ENCODE data around the gene SLC9A7. TPM values are rescaled to one million over a fixed set of nuclear protein-coding genes. Genes with fewer than 3 reads are reported as not detected.

Gene SLC9A7
- total and polyA plus RNA-seq, 2 donors from 2014 or later: 2.4 to 16.1 TPM

DNA sequence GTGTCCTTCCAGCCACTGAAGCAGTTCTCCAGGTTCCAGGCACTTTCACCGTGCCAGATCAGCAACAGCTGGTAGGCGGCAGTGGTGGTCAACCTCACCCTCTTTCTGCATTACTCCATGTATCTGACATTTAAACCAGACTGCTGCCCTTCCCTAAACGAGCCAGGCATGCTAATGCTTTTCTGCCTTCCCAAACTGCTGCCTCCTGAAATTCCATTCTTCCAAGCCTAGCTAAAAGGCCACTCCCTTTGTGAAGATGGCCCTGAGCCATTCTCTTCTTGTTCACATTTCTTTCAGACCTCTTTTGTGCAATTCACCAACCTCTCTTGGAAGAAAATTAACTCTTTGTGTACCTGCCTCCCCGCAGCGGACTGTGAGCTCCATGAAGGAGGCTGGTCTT, 111.7 kb downstream of the SLC9A7 start:
- H3K9me3 ChIP-seq (ENCODE audit: control insufficient read depth in 2 of 3, insufficient read depth in 1 of 3, low read length in 3 of 3): no peaks in the 10 kb centered on the region
- FAIRE-seq (no peak), DNase-seq (no peak)
- no peaks in the 10 kb centered on the region for H3K27me3 ChIP-seq (ENCODE audit: control insufficient read depth, insufficient read depth, low read length)
- intact Hi-C loops (cut with DNase I): no loop called here
- H3K4me3 ChIP-seq (ENCODE audit: low read length in 3 of 3): no peak overlapping the region
- H3K9ac ChIP-seq (ENCODE audit: low read length in 3 of 3): no peak overlapping the region
- no peak overlapping the region for H3K27ac ChIP-seq (ENCODE audit: low read depth in 2 of 2, low read length in 2 of 2)
- H3K36me3 ChIP-seq (ENCODE audit: control insufficient read depth in 2 of 3, insufficient read depth in 3 of 3, low read length in 3 of 3): no peaks in the 10 kb centered on the region
- no peaks in the 10 kb centered on the region for H3K4me1 ChIP-seq (ENCODE audit: control insufficient read depth in 2 of 3, insufficient read depth in 2 of 3, low read depth in 1 of 3, low read length in 3 of 3)
- TF ChIP-seq, protein P1, sequence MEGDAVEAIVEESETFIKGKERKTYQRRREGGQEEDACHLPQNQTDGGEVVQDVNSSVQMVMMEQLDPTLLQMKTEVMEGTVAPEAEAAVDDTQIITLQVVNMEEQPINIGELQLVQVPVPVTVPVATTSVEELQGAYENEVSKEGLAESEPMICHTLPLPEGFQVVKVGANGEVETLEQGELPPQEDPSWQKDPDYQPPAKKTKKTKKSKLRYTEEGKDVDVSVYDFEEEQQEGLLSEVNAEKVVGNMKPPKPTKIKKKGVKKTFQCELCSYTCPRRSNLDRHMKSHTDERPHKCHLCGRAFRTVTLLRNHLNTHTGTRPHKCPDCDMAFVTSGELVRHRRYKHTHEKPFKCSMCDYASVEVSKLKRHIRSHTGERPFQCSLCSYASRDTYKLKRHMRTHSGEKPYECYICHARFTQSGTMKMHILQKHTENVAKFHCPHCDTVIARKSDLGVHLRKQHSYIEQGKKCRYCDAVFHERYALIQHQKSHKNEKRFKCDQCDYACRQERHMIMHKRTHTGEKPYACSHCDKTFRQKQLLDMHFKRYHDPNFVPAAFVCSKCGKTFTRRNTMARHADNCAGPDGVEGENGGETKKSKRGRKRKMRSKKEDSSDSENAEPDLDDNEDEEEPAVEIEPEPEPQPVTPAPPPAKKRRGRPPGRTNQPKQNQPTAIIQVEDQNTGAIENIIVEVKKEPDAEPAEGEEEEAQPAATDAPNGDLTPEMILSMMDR (IDR thresholded peaks at IDR 0.05; ENCODE audit: borderline replicate concordance, extremely low read depth, insufficient read depth): no peak

DNA sequence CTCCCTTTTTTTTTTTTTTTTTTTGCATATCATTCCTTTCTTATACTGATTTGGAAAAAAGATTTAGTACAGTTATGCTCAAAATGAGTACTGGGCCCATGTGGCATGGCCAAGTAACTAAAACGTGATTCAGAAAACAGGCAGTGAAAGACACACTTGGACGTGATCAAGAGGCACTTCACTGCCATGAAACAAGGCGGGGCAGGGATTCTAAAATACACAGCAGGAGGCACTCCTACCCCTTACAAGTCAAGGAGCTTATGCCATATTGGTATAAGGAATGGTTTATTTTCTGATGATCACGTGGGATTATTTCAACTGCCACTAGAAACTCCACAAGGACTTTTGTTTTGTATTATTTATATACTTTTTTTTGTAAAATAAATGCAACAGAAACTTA, 113.3 kb downstream of the SLC9A7 start:
- FAIRE-seq (no peak), DNase-seq (no peak)
- H3K9ac ChIP-seq (ENCODE audit: low read length in 3 of 3): no peak overlapping the region
- no peaks in the 10 kb centered on the region for H3K4me1 ChIP-seq (ENCODE audit: control insufficient read depth in 2 of 3, insufficient read depth in 2 of 3, low read depth in 1 of 3, low read length in 3 of 3)
- intact Hi-C loops (cut with DNase I): no loop called here
- no peak overlapping the region for H3K4me3 ChIP-seq (ENCODE audit: low read length in 3 of 3)
- TF ChIP-seq, protein P1 (IDR thresholded peaks at IDR 0.05; ENCODE audit: borderline replicate concordance, extremely low read depth, insufficient read depth): no peak
- no peak overlapping the region for H3K27ac ChIP-seq (ENCODE audit: low read depth in 2 of 2, low read length in 2 of 2)
- no peaks in the 10 kb centered on the region for H3K27me3 ChIP-seq (ENCODE audit: control insufficient read depth, insufficient read depth, low read length)
- no peaks in the 10 kb centered on the region for H3K36me3 ChIP-seq (ENCODE audit: control insufficient read depth in 2 of 3, insufficient read depth in 3 of 3, low read length in 3 of 3)
- no peaks in the 10 kb centered on the region for H3K9me3 ChIP-seq (ENCODE audit: control insufficient read depth in 2 of 3, insufficient read depth in 1 of 3, low read length in 3 of 3)

DNA sequence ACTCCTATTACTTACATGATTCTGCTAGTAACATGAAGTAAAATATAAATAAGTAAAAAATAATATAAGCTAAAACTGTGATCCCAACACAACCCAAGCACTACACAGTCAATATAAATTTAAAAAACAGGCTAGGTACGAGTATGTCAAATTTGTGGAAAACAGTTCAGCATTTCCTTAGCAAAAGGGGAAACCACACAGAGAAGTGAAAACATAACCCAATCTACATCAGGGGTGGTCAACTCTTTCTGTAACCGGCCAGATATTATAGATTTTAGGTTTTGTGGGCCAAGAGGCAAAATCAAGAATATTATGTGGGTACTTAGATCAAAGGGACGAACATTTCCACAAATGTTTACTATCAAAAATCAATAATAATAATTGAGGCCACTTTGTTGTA, 115.3 kb downstream of the SLC9A7 start:
- no peaks in the 10 kb centered on the region for H3K36me3 ChIP-seq (ENCODE audit: control insufficient read depth in 2 of 3, insufficient read depth in 3 of 3, low read length in 3 of 3)
- H3K4me3 ChIP-seq (ENCODE audit: low read length in 3 of 3): no peak overlapping the region
- no peaks in the 10 kb centered on the region for H3K9me3 ChIP-seq (ENCODE audit: control insufficient read depth in 2 of 3, insufficient read depth in 1 of 3, low read length in 3 of 3)
- DNase-seq (no peak), FAIRE-seq (no peak)
- no peaks in the 10 kb centered on the region for H3K27me3 ChIP-seq (ENCODE audit: control insufficient read depth, insufficient read depth, low read length)
- intact Hi-C loops (cut with DNase I): no loop called here
- no peak overlapping the region for H3K9ac ChIP-seq (ENCODE audit: low read length in 3 of 3)
- TF ChIP-seq, protein P1 (IDR thresholded peaks at IDR 0.05; ENCODE audit: borderline replicate concordance, extremely low read depth, insufficient read depth): no peak
- H3K27ac ChIP-seq (ENCODE audit: low read depth in 2 of 2, low read length in 2 of 2): no peak overlapping the region
- H3K4me1 ChIP-seq (ENCODE audit: control insufficient read depth in 2 of 3, insufficient read depth in 2 of 3, low read depth in 1 of 3, low read length in 3 of 3): no peaks in the 10 kb centered on the region

DNA sequence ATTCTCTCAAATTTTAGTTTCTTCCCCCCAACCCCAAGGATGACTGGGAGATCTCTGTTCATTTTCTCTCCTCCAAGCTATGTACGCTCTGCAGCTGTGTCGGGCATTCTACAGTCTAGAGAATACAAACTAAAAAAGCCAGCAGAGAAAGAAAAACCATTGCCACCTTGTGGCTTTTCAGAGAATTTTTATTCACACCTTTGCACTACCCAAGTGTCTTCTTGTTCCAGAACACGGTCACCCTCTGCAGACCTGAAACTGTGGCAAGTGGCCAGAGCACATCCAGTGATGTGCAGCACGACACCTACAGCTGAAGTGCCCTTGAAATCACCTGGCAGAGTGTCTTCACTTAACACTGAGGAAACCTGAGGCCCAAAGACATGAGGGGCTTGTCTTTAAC, 116.8 kb downstream of the SLC9A7 start:
- no peaks in the 10 kb centered on the region for H3K4me1 ChIP-seq (ENCODE audit: control insufficient read depth in 2 of 3, insufficient read depth in 2 of 3, low read depth in 1 of 3, low read length in 3 of 3)
- peak in 2 of 5 donors; percentile 55 to 67 for DNase-seq
- intact Hi-C loops (cut with DNase I): no loop called here

More for the DNA sequence above, 116.8 kb downstream of the SLC9A7 start:
- H3K9me3 ChIP-seq (ENCODE audit: control insufficient read depth in 2 of 3, insufficient read depth in 1 of 3, low read length in 3 of 3): no peaks in the 10 kb centered on the region
- no peak for FAIRE-seq
- H3K36me3 ChIP-seq (ENCODE audit: control insufficient read depth in 2 of 3, insufficient read depth in 3 of 3, low read length in 3 of 3): no peaks in the 10 kb centered on the region
- H3K27me3 ChIP-seq (ENCODE audit: control insufficient read depth, insufficient read depth, low read length): no peaks in the 10 kb centered on the region
- TF ChIP-seq, protein P1 (IDR thresholded peaks at IDR 0.05; ENCODE audit: borderline replicate concordance, extremely low read depth, insufficient read depth): peak; percentile 39
- H3K9ac ChIP-seq (ENCODE audit: low read length in 3 of 3): no peak overlapping the region
- no peak overlapping the region for H3K27ac ChIP-seq (ENCODE audit: low read depth in 2 of 2, low read length in 2 of 2)
- H3K4me3 ChIP-seq (ENCODE audit: low read length in 3 of 3): no peak overlapping the region
